Thymus (tissue), 11 donors: ENCODE measurements around the gene LRRC2. TPM values are rescaled to one million over a fixed set of nuclear protein-coding genes. Genes with fewer than 3 reads are reported as not detected.
"Not testable (repeated sequence)": the region's sequence is repeated elsewhere in the genome, so short reads cannot be mapped to it uniquely, and the experiment has no call there.

Experiments used
- DNase-seq, 9 donors: peaks; one replicate each; pipeline ENCODE4 v3.0.0-alpha.2; 2013; ENCODE audit warnings: low spot score in 9 of 9, low read depth in 6 of 9, missing footprints in 1 of 9
- H3K27ac ChIP-seq, 2 donors: one replicate each; pipeline ENCODE4 v1.5.1; 2013; ENCODE audit warnings: control low read depth in 1 of 2, low read depth in 1 of 2, low read length in 1 of 2, mild to moderate bottlenecking in 1 of 2, moderate library complexity in 1 of 2
- H3K27me3 ChIP-seq, 2 donors: one replicate each; pipeline ENCODE4 v1.5.1; 2013; ENCODE audit warnings: low read length in 1 of 2; ENCODE audit not compliant: control insufficient read depth in 2 of 2, insufficient read depth in 1 of 2
- H3K36me3 ChIP-seq, 2 donors: one replicate each; pipeline ENCODE4 v1.5.1; 2013; ENCODE audit warnings: low read length in 1 of 2, mild to moderate bottlenecking in 1 of 2, moderate library complexity in 1 of 2; ENCODE audit not compliant: control insufficient read depth in 2 of 2, insufficient read depth in 2 of 2
- H3K4me1 ChIP-seq, 2 donors: one replicate each; pipeline ENCODE4 v1.5.1; 2013; ENCODE audit warnings: low read length in 2 of 2; ENCODE audit not compliant: control insufficient read depth in 2 of 2, insufficient read depth in 2 of 2
- H3K4me3 ChIP-seq, 2 donors: one replicate each; pipeline ENCODE4 v1.5.1; 2013; ENCODE audit warnings: low read length in 2 of 2, control low read depth in 1 of 2, mild to moderate bottlenecking in 1 of 2
- H3K9me3 ChIP-seq, 2 donors: one replicate each; pipeline ENCODE4 v1.5.1; 2013; ENCODE audit warnings: low read length in 1 of 2, mild to moderate bottlenecking in 1 of 2; ENCODE audit not compliant: control insufficient read depth in 2 of 2, insufficient read depth in 1 of 2
- WGBS: extraction: QIAGEN DNeasy Blood & Tissue Kit; methylation state at CpG from one replicate; pipeline ENCODE4 v1.1.7; 2013; 5-methylcytosine and 5-hydroxymethylcytosine counted together
- polyA plus RNA-seq: library from polyadenylated mRNA; stranded (reverse); fragments of 200-250 nt; gene quantifications from one replicate; pipeline ENCODE4 v1.2.3, GENCODE V29; 2013
- total RNA-seq: library from RNA; stranded (reverse); fragments of 120-200 nt; gene quantifications from one replicate; pipeline ENCODE4 v1.2.4, GENCODE V29; 2013
- donor health status: healthy.

LRRC2 gene
- total and polyA plus RNA-seq, 2 donors: 2.4 to 2.5 TPM

DNA sequence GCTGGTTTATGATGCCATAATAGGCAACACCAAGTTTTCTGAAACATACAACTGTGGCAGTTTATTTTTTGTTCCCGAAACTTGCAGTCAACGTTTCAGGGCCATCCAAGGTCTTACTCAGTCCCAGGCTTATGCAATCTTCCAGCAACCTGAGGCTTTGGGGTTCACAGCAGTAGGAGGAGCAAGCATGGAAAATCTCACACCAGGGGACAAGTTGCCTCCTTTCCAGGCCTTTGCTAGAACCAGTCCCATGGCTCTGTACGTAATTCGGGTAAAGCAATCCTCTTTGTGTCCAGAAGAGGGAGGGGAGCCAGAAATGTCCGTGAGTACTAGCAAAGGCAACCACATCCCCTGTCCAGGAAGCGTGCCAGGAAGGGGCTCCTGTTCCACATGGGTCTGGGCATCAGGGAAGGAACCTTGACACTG lies 41.5 kb upstream of the LRRC2 start:
- Histone ChIP-seq H3K9me3 (no peaks in the 10 kb centered on the region), H3K36me3 (no peaks in the 10 kb centered on the region), H3K27me3 (no peaks in the 10 kb centered on the region), H3K27ac (no peak overlapping the region), H3K4me1 (peaks cover 0 to 4% of the 10 kb centered on the region in 2 donors), H3K4me3 (no peak overlapping the region)
- WGBS: 89% methylated on average over 6 of the region's 6 CpGs
- no peak for DNase-seq

GRCh38 chr3:46604127-46604526 lies 38.0 kb upstream of the LRRC2 start:
- no peak overlapping the region for H3K4me3 ChIP-seq
- no peak for DNase-seq
- no peaks in the 10 kb centered on the region for H3K36me3 ChIP-seq

GRCh38 chr3:46603446-46604046 lies 37.4 kb upstream of the LRRC2 start:
- H3K4me3 ChIP-seq: no peak overlapping the region
- H3K4me1 ChIP-seq: no peaks in the 10 kb centered on the region
- H3K9me3 ChIP-seq: no peaks in the 10 kb centered on the region
- 93% methylated on average over 1 of the region's 1 CpG for WGBS
- DNase-seq: no peak
- H3K27me3 ChIP-seq: no peaks in the 10 kb centered on the region
- H3K27ac ChIP-seq: no peak overlapping the region
- no peaks in the 10 kb centered on the region for H3K36me3 ChIP-seq

More at GRCh38 chr3:46604127-46604526, 38.0 kb upstream of the LRRC2 start:
- H3K27ac ChIP-seq: no peak overlapping the region
- H3K27me3 ChIP-seq: no peaks in the 10 kb centered on the region
- no peaks in the 10 kb centered on the region for H3K9me3 ChIP-seq
- WGBS: 91% methylated on average over 2 of the region's 2 CpGs
- H3K4me1 ChIP-seq: no peaks in the 10 kb centered on the region

DNA sequence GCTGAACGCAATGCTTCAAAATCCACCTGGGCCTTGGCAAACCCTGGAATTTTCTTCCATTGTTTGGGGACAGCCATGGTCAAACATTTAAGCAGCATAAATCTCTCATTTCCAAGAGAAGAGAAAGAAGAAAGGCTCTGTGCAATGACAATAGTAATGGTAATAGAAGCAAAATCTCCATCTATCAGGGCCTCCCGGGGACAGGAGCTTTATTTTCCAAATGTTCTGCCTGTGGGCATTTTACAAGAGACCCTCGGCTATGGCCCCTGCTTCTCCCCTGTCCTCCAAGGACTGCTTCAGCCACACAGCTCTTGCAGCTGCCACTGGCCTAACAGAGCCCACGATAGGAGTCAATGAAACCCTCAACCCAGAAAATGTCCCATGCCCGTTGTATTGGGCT lies 33.5 kb upstream of the LRRC2 start:
- no peak for DNase-seq
- Histone ChIP-seq H3K36me3 (no peaks in the 10 kb centered on the region), H3K4me1 (no peaks in the 10 kb centered on the region), H3K27ac (no peak overlapping the region), H3K9me3 (no peaks in the 10 kb centered on the region), H3K27me3 (no peaks in the 10 kb centered on the region), H3K4me3 (no peak overlapping the region)
- 90% methylated on average over 5 of the region's 5 CpGs for WGBS

GRCh38 chr3:46595819-46596314 lies 29.8 kb upstream of the LRRC2 start:
- H3K36me3 ChIP-seq: no peaks in the 10 kb centered on the region
- H3K27me3 ChIP-seq: no peaks in the 10 kb centered on the region
- WGBS: 98% methylated on average over 8 of the region's 8 CpGs
- no peaks in the 10 kb centered on the region for H3K9me3 ChIP-seq
- no peak overlapping the region for H3K27ac ChIP-seq
- H3K4me3 ChIP-seq: no peak overlapping the region
- DNase-seq: no peak
- no peaks in the 10 kb centered on the region for H3K4me1 ChIP-seq

GRCh38 chr3:46594723-46595122 lies 28.6 kb upstream of the LRRC2 start:
- no peaks in the 10 kb centered on the region for H3K9me3 ChIP-seq
- no peak for DNase-seq
- H3K4me3 ChIP-seq: no peak overlapping the region
- 96% methylated on average over 4 of the region's 4 CpGs for WGBS
- no peaks in the 10 kb centered on the region for H3K4me1 ChIP-seq
- H3K27ac ChIP-seq: no peak overlapping the region
- H3K36me3 ChIP-seq: no peaks in the 10 kb centered on the region
- no peaks in the 10 kb centered on the region for H3K27me3 ChIP-seq

- Histone ChIP-seq H3K4me1 (peaks cover 0 to 2% of the 10 kb centered on the region in 2 donors), H3K27me3 (no peaks in the 10 kb centered on the region), H3K4me3 (no peak overlapping the region), H3K9me3 (no peaks in the 10 kb centered on the region), H3K36me3 (no peaks in the 10 kb centered on the region), H3K27ac (no peak overlapping the region)
- DNase-seq: no peak
These were observed 27.9 kb upstream of the LRRC2 start for GRCh38 chr3:46593979-46594378.

- H3K4me1 ChIP-seq: peaks cover 0 to 2% of the 10 kb centered on the region in 2 donors
- H3K9me3 ChIP-seq: no peaks in the 10 kb centered on the region
- DNase-seq: no peak
- H3K36me3 ChIP-seq: no peaks in the 10 kb centered on the region
- 93% methylated on average over 14 of the region's 14 CpGs for WGBS
- no peak overlapping the region for H3K27ac ChIP-seq
- no peaks in the 10 kb centered on the region for H3K27me3 ChIP-seq
- H3K4me3 ChIP-seq: no peak overlapping the region
These were observed 27.3 kb upstream of the LRRC2 start for GRCh38 chr3:46593274-46593862.

DNA sequence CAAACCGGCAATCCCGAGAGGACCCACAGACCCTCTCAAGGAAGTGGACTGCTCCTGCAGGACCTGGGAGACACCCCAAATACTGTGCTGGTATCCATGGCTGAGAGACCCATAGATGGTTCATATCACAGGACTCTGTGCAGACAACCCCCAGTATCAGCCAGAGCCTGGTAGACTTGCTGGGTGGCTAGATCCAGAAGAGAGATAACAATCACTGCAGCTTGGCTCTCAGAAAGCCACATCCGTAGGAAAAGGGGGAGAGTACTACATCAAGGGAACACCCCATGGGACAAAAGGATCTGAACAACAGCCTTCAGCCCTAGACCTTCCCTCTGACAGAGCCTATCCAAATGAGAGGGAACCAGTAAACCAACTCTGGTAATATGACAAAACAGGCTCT lies 21.2 kb upstream of the LRRC2 start:
- DNase-seq, H3K27me3 ChIP-seq, H3K4me3 ChIP-seq, H3K27ac ChIP-seq, H3K9me3 ChIP-seq, H3K36me3 ChIP-seq: not testable (repeated sequence)
- WGBS: 76% methylated on average over 3 of the region's 3 CpGs
- H3K4me1 ChIP-seq: peaks cover 5 to 16% of the 10 kb centered on the region in 2 donors
